HG02870 (cell line): Measurements from ENCODE around the gene MAP3K3.

Source experiments
- ATAC-seq: cut with Tn5 transposase; IDR thresholded peaks from one replicate; pipeline ENCODE4 v1.9.1; 2021; ENCODE audit warnings: mild to moderate bottlenecking, moderate library complexity; ENCODE audit not compliant: unreplicated experiment

Gene MAP3K3

DNA sequence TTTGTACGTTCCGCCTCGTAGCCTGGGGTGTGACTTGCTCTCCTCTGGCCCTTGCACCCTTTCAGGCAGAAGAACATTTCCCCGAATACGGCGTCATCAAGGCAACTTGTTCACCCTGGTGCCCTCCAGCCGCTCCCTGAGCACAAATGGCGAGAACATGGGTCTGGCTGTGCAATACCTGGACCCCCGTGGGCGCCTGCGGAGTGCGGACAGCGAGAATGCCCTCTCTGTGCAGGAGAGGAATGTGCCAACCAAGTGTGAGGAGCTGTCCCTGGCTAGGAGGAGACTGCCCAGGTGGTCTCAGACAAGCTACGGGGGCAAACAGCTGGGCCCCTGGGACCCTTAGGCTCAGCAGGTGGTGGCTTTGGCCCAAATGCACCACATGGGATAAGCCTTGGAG, 67.3 kb downstream of the MAP3K3 start:
- no peak for ATAC-seq

DNA sequence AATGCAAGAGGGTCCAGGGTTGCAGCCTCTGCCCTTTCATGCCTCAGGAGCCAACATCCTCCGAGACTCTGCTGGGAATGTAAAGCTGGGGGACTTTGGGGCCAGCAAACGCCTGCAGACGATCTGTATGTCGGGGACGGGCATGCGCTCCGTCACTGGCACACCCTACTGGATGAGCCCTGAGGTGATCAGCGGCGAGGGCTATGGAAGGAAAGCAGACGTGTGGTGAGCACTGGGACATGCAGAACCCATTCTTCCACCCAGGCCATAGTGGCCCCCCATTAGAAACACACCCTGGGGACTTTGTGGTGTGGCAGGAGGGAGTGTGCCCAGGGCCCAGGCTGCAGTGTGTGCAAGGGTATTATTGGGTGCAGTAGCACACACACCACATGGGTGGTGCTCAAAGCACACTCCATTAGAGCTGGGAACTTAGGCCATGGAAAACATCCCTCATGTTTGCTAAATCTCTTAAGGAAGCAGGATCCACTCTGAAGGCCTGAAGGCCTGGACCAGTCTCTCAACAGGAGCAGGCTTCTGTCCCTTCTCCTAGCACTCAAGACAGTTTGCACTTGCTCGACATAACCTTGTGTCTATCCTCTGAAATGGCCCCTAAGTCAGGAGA, 70.1 kb downstream of the MAP3K3 start:
- no peak for ATAC-seq

- no peak for ATAC-seq
Observed at GRCh38 chr17:63693411-63694113, 71.3 kb downstream of the MAP3K3 start.

GRCh38 chr17:63694229-63694949, 72.2 kb downstream of the MAP3K3 start:
- no peak for ATAC-seq

GRCh38 chr17:63694950-63695773, 72.9 kb downstream of the MAP3K3 start:
- no peak for ATAC-seq

DNA sequence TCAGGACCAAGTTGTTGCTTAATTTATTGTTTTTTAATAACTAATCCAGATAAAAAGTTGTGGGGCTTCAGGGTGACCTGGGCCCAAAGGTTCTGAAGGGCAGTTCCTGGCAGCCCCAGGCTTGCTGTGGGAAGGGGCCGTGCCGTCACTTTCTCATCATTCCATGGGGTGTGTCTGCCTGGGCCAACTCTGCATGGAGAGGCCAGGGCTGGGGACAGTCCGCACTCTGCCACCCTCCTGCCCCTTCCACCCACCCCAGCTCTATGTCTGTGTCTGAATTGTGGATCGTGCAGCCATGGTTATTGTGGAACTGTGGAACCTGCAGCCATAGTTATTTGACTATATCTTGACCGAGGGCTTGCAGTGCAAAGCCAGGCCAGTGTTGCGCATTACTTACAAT, 73.7 kb downstream of the MAP3K3 start:
- ATAC-seq: no peak

DNA sequence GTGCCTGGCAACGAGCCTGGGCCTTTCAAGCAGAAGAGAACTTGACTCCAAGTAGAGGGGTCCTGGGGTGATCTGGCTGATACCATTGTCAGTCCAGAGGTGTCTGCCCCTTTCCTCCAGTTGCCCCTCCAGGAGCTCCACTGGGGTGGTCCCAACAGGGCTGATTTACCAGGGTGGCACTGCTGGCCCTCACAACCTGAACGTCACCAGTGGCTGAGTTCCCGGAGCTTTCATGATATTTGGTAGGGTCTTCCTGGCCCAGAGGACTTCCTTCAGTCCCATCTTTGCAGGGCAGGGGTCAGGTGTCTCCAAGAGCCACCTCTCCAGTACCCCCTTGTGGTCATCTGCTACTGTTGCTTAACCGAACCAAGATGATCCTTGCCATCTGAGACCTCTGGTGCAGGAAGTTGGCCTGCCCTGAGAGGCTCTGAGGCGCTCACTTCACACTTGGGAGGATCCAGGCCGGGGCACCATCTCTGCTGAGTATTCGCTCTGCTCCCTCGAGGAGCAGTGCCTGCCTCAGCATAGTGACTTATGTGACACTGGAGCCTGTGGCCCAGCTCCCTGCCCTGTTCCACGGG, 74.3 kb downstream of the MAP3K3 start:
- ATAC-seq: no peak

GRCh38 chr17:63697341-63698286, 75.4 kb downstream of the MAP3K3 start:
- no peak for ATAC-seq

- no peak for ATAC-seq
Observed at GRCh38 chr17:63698381-63698885, 76.2 kb downstream of the MAP3K3 start.

DNA sequence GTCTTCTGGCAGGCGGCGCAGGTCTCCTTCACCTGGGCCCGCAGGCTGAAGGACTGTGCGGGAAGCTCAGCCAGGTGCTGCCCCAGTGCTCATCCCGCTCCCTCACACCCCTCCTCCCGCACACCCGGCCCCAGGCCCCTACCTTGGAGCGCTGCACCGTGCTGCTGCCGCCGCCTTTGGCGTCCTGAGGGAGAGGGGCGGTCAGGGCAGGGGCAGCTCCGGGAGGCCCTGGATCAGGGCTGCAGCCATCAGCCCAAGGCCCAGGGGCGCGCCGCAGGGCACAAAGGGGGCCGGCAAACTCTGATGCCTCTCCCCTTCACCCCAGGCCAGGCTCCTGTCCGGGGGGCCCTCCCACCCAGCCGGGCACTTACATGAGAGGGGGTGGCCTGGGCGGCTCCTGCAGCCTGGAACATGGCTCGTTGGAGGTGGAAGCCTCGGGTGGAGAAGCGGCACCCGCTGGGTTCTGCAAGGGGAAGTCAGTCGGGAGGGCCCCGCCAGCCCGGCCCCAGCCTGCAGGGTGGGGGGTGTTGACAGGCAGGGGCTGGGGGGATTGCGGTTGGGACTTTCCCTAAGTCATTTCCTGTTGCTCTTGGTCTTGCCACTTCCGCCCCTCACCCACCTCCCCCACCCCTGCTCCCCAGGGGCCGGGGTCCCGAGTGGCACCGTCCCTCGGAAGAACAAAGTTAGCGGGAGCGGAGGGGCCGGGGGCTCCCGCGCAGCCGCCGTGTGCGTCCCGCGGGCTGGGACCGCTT, 76.8 kb downstream of the MAP3K3 start:
- no peak for ATAC-seq

GRCh38 chr17:63699638-63700527, 77.7 kb downstream of the MAP3K3 start, which contains the start of gene LIMD2:
TSS of gene LIMD2 (minus strand) at chr17:63700125. CDS start at chr17:63699298, 827 bp downstream.
- ATAC-seq: no peak

DNA sequence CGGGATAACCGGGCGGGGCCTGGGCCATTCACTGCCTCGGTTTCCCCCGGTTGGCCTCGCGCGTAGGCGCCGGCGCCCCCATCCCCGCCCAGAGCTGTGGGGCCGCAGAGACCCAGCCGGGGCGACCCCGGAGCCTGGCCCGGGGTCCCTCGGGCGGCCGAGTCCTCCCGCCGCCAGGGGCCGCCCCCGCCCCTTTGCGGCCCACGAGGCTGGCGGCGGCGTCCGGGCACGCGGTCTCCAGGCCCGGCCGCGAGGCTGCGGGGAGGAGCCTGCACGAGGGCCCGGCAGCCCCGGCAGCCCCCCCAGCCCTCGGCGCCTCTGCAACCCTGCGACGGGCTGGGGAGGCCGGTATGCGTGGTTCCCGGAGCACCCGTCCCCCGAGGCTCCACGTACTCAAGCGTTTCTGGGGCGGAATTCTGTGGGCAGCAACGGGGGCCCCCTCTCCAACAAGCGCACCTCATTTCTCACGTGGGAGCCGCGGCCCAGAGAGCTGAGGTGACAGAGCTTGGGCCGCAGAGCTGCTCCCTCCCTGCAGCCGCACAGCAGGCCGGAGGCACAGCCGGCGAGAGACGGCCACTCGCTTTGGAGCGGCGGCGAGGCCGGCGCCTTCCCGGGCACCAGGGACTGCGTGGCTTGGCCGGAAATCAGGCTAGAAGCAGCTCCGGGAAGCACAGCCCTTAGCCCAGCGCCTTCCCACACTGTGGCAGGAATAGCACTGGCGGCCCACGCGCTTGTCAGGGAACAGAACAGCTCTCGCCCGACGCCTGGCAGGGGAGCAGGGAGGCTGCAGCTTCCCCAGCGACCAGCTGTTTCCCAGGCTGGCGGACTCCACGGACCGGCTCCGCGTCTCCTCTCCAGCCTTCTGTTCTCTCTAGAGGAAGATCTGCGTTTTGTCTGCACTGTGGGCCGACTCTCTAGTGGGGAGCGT, 78.6 kb downstream of the MAP3K3 start:
- no peak for ATAC-seq

GRCh38 chr17:63701456-63701820, 79.2 kb downstream of the MAP3K3 start:
- ATAC-seq: no peak

DNA sequence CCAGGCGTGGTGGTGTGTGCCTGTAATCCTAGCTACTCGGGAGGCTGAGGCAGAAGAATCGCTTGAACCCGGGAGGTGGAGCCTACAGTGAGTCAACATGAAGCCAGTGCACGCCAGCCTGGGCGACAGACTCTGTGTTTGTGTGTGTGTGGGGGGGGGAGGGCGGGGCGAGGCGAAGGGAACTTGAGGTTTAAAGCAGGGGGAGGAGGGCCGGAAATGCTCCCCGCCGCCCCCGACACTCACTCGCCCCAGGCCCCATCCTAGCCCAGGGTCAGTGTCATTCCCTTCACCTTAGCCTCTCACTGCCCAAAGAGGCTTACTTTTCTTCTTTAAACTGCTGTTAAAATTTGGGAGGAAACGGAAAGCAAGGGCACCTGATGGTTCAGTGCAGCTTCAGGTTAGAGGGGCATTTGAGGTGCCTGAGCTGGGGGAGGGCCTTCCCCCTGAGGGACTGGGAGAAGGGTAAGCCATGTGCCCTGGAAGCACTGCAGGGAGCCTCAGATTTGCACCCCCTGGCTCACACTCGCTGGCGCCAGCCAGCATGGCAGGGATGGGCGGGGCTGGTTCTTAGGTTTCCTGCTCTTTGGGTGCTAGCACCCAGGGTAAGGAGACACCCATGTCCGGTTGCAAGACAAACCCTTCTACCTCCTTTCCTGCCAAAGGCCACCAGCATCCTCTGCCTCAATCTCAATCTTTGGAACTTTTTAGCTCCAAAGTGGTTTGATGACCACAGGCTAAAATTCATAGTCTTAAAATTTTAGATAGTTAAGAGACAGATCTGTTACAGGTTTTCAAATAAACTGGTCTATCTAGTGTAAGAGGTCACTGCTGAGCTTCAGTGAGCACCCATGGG, 79.9 kb downstream of the MAP3K3 start:
- no peak for ATAC-seq

GRCh38 chr17:63702721-63703015, 80.5 kb downstream of the MAP3K3 start:
- no peak for ATAC-seq

- ATAC-seq: no peak
Observed at GRCh38 chr17:63703029-63703428, 80.8 kb downstream of the MAP3K3 start.
